WTC11 (cell line): ENCODE data around the gene FURIN. TPM values are rescaled to one million over a fixed set of nuclear protein-coding genes. Genes with fewer than 3 reads are reported as not detected.

Source experiments
- ATAC-seq: fragments of 200-7000 bp; cut with Tn5 transposase; 2 replicates; pipeline ENCODE4 v1.10.0; 2021; ENCODE audit warnings: mild to moderate bottlenecking, moderate library complexity
- CTCF ChIA-PET: fragments of 300-600 bp; sonication (Branson Sonifier 250); formaldehyde crosslinking; loops from one replicate; lab custom pipeline; 2021; ENCODE audit warnings: antibody characterized with exemption; lab: Charles Lee
- POLR2A ChIA-PET: fragments of 350-600 bp; sonication (Branson Sonifier 250); formaldehyde crosslinking; loops from one replicate; lab custom pipeline; 2021; ENCODE audit warnings: antibody characterized with exemption; lab: Charles Lee
- DNase-seq: peaks from one replicate; pipeline ENCODE4 v3.0.0; 2021; ENCODE audit warnings: low spot score
- H3K27ac Mint-ChIP-seq: 2 replicates; pipeline ENCODE4 v1.8.0; 2021; ENCODE audit warnings: mixed read lengths
- H3K27me3 Mint-ChIP-seq: 2 replicates; pipeline ENCODE4 v1.8.0; 2021; ENCODE audit warnings: low read depth, mild to moderate bottlenecking, moderate library complexity, mixed read lengths
- H3K36me3 Mint-ChIP-seq: 2 replicates; pipeline ENCODE4 v1.8.0; 2021; ENCODE audit warnings: mixed read lengths
- H3K4me1 Mint-ChIP-seq: 2 replicates; pipeline ENCODE4 v1.8.0; 2022; ENCODE audit warnings: mixed read lengths
- H3K4me3 Mint-ChIP-seq: 2 replicates; pipeline ENCODE4 v1.8.0; 2021; ENCODE audit warnings: mild to moderate bottlenecking, moderate library complexity, mixed read lengths
- H3K9me3 Mint-ChIP-seq: 2 replicates; pipeline ENCODE4 v1.8.0; 2021; ENCODE audit warnings: mixed read lengths
- CREM ChIP-seq: sonication (generic); formaldehyde crosslinking; IDR thresholded peaks from 2 replicates; pipeline ENCODE4 v1.8.1; 2022; ENCODE audit warnings: mild to moderate bottlenecking, missing genetic modification reagents, moderate library complexity
- EMX1 ChIP-seq: fragments of 250-450 bp; sonication (Bioruptor Pico); IDR thresholded peaks from 2 replicates; pipeline ENCODE4 v1.8.0; 2021; ENCODE audit warnings: mild to moderate bottlenecking
- ESRRA ChIP-seq: sonication (generic); formaldehyde crosslinking; IDR thresholded peaks from 2 replicates; pipeline ENCODE4 v1.8.1; 2022; ENCODE audit warnings: mild to moderate bottlenecking, missing genetic modification reagents, borderline replicate concordance
- KAT7 ChIP-seq: sonication (generic); formaldehyde crosslinking; IDR thresholded peaks from 2 replicates; pipeline ENCODE4 v1.8.1; 2023; ENCODE audit warnings: missing genetic modification reagents, mild to moderate bottlenecking, borderline replicate concordance
- MYBL2 ChIP-seq: sonication (generic); formaldehyde crosslinking; IDR thresholded peaks from 2 replicates; pipeline ENCODE4 v1.8.1; 2023; ENCODE audit warnings: mild to moderate bottlenecking, moderate library complexity, missing genetic modification reagents
- NFE2L1 ChIP-seq: sonication (generic); formaldehyde crosslinking; IDR thresholded peaks from 2 replicates; pipeline ENCODE4 v1.8.1; 2023; ENCODE audit warnings: missing genetic modification reagents
- NFYB ChIP-seq: sonication (generic); formaldehyde crosslinking; conservative IDR thresholded peaks from 2 replicates; pipeline ENCODE4 v1.8.0; 2022; ENCODE audit warnings: low read depth, missing genetic modification reagents
- NR2C2 ChIP-seq: sonication (generic); formaldehyde crosslinking; IDR thresholded peaks from 2 replicates; pipeline ENCODE4 v1.8.0; 2022; ENCODE audit warnings: mild to moderate bottlenecking, missing genetic modification reagents
- SP1 ChIP-seq: sonication (generic); formaldehyde crosslinking; conservative IDR thresholded peaks from 2 replicates; pipeline ENCODE4 v1.8.1; 2022; ENCODE audit warnings: missing genetic modification reagents
- ZNF121 ChIP-seq: sonication (generic); formaldehyde crosslinking; IDR thresholded peaks from 2 replicates; pipeline ENCODE4 v1.8.0; 2023; ENCODE audit warnings: missing genetic modification reagents
- ZNF263 ChIP-seq: sonication (generic); formaldehyde crosslinking; IDR thresholded peaks from 2 replicates; pipeline ENCODE4 v1.8.1; 2022; ENCODE audit warnings: low read depth, mild to moderate bottlenecking, moderate library complexity, missing genetic modification reagents
- total RNA-seq: library from RNA; stranded (reverse); gene quantifications from 3 replicates; pipeline ENCODE4 v1.2.3, GENCODE V29; 2021
- TF ChIP-seq, protein P1 (sequence below): sonication (generic); formaldehyde crosslinking; IDR thresholded peaks from 2 replicates; pipeline ENCODE4 v1.8.0; 2023; ENCODE audit warnings: missing genetic modification reagents, mild to moderate bottlenecking, borderline replicate concordance
- TF ChIP-seq, protein P2 (sequence below): sonication (generic); formaldehyde crosslinking; IDR thresholded peaks from 2 replicates; pipeline ENCODE4 v1.8.0; 2022; ENCODE audit warnings: mild to moderate bottlenecking, missing genetic modification reagents
- TF ChIP-seq, protein P3 (sequence below): sonication (generic); formaldehyde crosslinking; IDR thresholded peaks from 2 replicates; pipeline ENCODE4 v1.8.0; 2022; ENCODE audit warnings: mild to moderate bottlenecking, missing genetic modification reagents
- TF ChIP-seq, protein P4 (sequence below): sonication (generic); formaldehyde crosslinking; conservative IDR thresholded peaks from 2 replicates; pipeline ENCODE4 v1.8.1; 2022; ENCODE audit warnings: mild to moderate bottlenecking, missing genetic modification reagents
- TF ChIP-seq, protein P5 (sequence below): fragments of 250-450 bp; sonication (Bioruptor Pico); IDR thresholded peaks from 2 replicates; pipeline ENCODE4 v1.8.0; 2021; ENCODE audit warnings: mild to moderate bottlenecking
- TF ChIP-seq, protein P6 (sequence below): fragments of 250-450 bp; sonication (Bioruptor Pico); conservative IDR thresholded peaks from 2 replicates; pipeline ENCODE4 v1.9.0; 2021; ENCODE audit warnings: mild to moderate bottlenecking
- TF ChIP-seq, protein P7 (sequence below): sonication (generic); formaldehyde crosslinking; IDR thresholded peaks from 2 replicates; pipeline ENCODE4 v1.8.1; 2022; ENCODE audit warnings: mild to moderate bottlenecking, moderate library complexity, missing genetic modification reagents

The FURIN gene
- total RNA-seq, 1 experiment from 2014 or later = 46.3 TPM

DNA sequence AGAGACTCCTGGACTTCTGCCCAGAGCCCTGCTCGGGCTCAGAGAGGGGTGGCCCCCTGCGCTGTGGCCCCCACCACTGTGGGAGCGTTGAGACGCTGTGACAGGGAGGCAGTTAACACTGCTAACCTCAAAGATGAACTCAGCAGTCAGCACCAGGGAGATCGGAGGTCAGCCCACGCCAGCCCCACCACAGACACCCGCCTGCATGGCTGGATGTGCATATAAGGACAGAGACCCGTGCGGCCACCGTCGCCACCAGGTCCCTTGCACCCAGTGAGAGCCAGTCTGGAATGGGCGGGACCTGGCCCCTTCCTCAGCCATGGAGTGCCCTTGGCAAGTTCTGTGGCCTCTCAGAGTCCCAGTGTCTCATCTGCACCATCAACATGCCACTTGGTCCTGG lies 48.5 kb upstream of the FURIN start (continued):
- TF ChIP-seq, protein P1, sequence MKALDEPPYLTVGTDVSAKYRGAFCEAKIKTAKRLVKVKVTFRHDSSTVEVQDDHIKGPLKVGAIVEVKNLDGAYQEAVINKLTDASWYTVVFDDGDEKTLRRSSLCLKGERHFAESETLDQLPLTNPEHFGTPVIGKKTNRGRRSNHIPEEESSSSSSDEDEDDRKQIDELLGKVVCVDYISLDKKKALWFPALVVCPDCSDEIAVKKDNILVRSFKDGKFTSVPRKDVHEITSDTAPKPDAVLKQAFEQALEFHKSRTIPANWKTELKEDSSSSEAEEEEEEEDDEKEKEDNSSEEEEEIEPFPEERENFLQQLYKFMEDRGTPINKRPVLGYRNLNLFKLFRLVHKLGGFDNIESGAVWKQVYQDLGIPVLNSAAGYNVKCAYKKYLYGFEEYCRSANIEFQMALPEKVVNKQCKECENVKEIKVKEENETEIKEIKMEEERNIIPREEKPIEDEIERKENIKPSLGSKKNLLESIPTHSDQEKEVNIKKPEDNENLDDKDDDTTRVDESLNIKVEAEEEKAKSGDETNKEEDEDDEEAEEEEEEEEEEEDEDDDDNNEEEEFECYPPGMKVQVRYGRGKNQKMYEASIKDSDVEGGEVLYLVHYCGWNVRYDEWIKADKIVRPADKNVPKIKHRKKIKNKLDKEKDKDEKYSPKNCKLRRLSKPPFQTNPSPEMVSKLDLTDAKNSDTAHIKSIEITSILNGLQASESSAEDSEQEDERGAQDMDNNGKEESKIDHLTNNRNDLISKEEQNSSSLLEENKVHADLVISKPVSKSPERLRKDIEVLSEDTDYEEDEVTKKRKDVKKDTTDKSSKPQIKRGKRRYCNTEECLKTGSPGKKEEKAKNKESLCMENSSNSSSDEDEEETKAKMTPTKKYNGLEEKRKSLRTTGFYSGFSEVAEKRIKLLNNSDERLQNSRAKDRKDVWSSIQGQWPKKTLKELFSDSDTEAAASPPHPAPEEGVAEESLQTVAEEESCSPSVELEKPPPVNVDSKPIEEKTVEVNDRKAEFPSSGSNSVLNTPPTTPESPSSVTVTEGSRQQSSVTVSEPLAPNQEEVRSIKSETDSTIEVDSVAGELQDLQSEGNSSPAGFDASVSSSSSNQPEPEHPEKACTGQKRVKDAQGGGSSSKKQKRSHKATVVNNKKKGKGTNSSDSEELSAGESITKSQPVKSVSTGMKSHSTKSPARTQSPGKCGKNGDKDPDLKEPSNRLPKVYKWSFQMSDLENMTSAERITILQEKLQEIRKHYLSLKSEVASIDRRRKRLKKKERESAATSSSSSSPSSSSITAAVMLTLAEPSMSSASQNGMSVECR (CRISPR knock-in tag) = no peak
- TF ChIP-seq KAT7 (CRISPR knock-in tag) = no peak
- no peak for TF ChIP-seq MYBL2
- no peak for TF ChIP-seq ZNF121 (CRISPR knock-in tag)
- TF ChIP-seq CREM (CRISPR knock-in tag) = no peak

DNA sequence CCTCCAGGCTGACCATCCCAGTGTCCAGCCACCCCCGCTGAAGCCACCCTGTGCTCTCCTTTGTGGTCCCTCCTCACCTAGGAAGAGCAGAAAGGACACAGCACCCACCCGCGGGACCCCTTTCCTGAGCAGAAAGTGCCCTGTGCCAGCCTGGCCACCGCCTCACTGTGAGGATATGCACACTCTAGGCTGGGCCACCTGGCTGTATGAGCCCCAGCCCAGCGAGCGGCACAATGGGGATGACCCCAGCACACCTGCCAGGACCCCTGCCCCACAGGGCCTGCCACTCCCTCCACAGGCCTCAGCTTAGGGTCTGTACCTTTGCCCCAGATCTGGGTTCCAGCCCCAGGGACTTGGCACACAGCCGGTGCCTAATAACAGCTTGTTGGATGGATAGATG lies 47.9 kb upstream of the FURIN start:
- H3K27ac Mint-ChIP-seq = no peak overlapping the region
- TF ChIP-seq, protein P2, sequence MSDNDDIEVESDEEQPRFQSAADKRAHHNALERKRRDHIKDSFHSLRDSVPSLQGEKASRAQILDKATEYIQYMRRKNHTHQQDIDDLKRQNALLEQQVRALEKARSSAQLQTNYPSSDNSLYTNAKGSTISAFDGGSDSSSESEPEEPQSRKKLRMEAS = no peak
- TF ChIP-seq ZNF121 (CRISPR knock-in tag) (no peak), ZNF263 (CRISPR knock-in tag) (no peak), EMX1 (CRISPR knock-in tag) (no peak), ESRRA (CRISPR knock-in tag) (no peak), NFE2L1 (CRISPR knock-in tag) (no peak), NFYB (CRISPR knock-in tag) (no peak), NR2C2 (CRISPR knock-in tag) (no peak), SP1 (CRISPR knock-in tag) (no peak), CREM (CRISPR knock-in tag) (no peak)
- TF ChIP-seq, protein P3, sequence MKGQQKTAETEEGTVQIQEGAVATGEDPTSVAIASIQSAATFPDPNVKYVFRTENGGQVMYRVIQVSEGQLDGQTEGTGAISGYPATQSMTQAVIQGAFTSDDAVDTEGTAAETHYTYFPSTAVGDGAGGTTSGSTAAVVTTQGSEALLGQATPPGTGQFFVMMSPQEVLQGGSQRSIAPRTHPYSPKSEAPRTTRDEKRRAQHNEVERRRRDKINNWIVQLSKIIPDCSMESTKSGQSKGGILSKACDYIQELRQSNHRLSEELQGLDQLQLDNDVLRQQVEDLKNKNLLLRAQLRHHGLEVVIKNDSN (CRISPR knock-in tag) = no peak
- TF ChIP-seq, protein P4, sequence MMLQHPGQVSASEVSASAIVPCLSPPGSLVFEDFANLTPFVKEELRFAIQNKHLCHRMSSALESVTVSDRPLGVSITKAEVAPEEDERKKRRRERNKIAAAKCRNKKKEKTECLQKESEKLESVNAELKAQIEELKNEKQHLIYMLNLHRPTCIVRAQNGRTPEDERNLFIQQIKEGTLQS (CRISPR knock-in tag) = no peak
- TF ChIP-seq, protein P5, sequence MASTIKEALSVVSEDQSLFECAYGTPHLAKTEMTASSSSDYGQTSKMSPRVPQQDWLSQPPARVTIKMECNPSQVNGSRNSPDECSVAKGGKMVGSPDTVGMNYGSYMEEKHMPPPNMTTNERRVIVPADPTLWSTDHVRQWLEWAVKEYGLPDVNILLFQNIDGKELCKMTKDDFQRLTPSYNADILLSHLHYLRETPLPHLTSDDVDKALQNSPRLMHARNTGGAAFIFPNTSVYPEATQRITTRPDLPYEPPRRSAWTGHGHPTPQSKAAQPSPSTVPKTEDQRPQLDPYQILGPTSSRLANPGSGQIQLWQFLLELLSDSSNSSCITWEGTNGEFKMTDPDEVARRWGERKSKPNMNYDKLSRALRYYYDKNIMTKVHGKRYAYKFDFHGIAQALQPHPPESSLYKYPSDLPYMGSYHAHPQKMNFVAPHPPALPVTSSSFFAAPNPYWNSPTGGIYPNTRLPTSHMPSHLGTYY (CRISPR knock-in tag) = no peak
- TF ChIP-seq, protein P6, sequence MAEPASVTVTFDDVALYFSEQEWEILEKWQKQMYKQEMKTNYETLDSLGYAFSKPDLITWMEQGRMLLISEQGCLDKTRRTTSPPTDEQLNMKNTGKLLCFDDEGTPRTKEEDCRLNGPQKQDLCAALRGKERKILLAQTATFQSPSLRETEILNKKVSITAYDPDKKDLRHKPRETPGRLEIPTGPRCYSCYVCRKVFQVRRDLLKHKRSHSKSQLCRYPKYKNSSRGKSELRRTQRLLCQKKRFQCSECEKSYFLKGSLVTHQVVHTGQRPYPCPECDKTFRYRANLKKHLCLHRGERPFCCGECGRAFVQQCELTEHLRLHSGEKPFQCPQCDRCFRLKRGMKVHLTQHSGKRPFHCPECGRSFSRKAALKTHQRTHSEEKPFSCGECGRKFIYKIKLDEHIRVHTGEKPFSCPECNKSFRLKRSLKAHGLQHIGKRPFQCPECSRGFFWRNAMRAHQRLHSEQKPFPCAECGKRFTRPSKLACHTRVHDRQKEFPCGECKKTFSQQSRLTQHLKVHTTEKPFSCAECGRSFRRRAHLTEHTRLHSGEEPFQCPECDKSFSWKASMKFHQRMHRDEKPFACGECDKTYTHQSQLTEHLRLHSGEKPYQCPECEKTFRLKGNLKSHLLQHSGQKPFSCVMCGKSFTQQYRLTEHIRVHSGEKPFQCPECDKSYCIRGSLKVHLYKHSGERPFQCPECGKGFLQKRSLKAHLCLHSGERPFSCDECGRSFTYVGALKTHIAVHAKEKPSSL (CRISPR knock-in tag) = no peak
- TF ChIP-seq, protein P7, sequence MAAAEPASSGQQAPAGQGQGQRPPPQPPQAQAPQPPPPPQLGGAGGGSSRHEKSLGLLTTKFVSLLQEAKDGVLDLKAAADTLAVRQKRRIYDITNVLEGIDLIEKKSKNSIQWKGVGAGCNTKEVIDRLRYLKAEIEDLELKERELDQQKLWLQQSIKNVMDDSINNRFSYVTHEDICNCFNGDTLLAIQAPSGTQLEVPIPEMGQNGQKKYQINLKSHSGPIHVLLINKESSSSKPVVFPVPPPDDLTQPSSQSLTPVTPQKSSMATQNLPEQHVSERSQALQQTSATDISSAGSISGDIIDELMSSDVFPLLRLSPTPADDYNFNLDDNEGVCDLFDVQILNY (CRISPR knock-in tag) = no peak
- TF ChIP-seq, protein P1 (CRISPR knock-in tag) = no peak
- TF ChIP-seq, all 79 proteins: peak for 0
- no peak for DNase-seq
- CTCF ChIA-PET = no interaction called here
- Mint-ChIP-seq H3K27me3 (no peaks in the 10 kb centered on the region), H3K36me3 (peaks cover under 1% of the 10 kb centered on the region; the same call in 1 of the 2 replicates), H3K4me1 (peaks cover 23% of the 10 kb centered on the region), H3K4me3 (no peak overlapping the region), H3K9me3 (no peaks in the 10 kb centered on the region)
- ATAC-seq = no peak
- POLR2A ChIA-PET = no interaction called here
